Esophagus muscularis mucosa (tissue), 3 donors: ENCODE data around the gene CNPY4.

Experiments used
- CTCF ChIP-seq, 3 experiments: fragments of 200-600 bp in 2 of 3; fragments of 450-650 bp in 1 of 3; sonication (generic) in 2 of 3; IDR thresholded peaks; one replicate each; pipeline ENCODE4 v1.5.1; 2017 to 2019; ENCODE audit warnings: antibody characterized with exemption in 3 of 3, mild to moderate bottlenecking in 2 of 3, moderate library complexity in 1 of 3
- POLR2A ChIP-seq: fragments of 450-650 bp; IDR thresholded peaks from one replicate; pipeline ENCODE4 v1.6.1; 2017; ENCODE audit warnings: antibody characterized with exemption, moderate library complexity, mild to moderate bottlenecking, low read depth

GRCh38 chr7:100071018-100071723, 48.3 kb upstream of the CNPY4 start:
- no peak for TF ChIP-seq CTCF (IDR thresholded peaks at IDR 0.05)
- TF ChIP-seq POLR2A = no peak
